GM18867 (cell line): ENCODE measurements around the gene PPP2R2B.

Experiments
- ATAC-seq: cut with Tn5 transposase; IDR thresholded peaks from one replicate; pipeline ENCODE4 v1.9.1; 2021; ENCODE audit warnings: mild to moderate bottlenecking, moderate library complexity; ENCODE audit not compliant: unreplicated experiment

Gene PPP2R2B

GRCh38 chr5:146667633-146668272, 210.8 kb downstream of the PPP2R2B start:
- ATAC-seq: no peak

GRCh38 chr5:146662229-146662628, 216.3 kb downstream of the PPP2R2B start:
- ATAC-seq: no peak

- ATAC-seq: no peak
Observed at GRCh38 chr5:146660376-146660960, 218.1 kb downstream of the PPP2R2B start.

- ATAC-seq: no peak
Observed at GRCh38 chr5:146659961-146660360, 218.6 kb downstream of the PPP2R2B start.

GRCh38 chr5:146656703-146657102, 221.9 kb downstream of the PPP2R2B start:
- no peak for ATAC-seq

- no peak for ATAC-seq
Observed at GRCh38 chr5:146653560-146653959, 225.0 kb downstream of the PPP2R2B start.

GRCh38 chr5:146652547-146652946, 226.0 kb downstream of the PPP2R2B start:
- no peak for ATAC-seq

- no peak for ATAC-seq
Observed at GRCh38 chr5:146647656-146648199, 230.8 kb downstream of the PPP2R2B start.

GRCh38 chr5:146646441-146646840, 232.1 kb downstream of the PPP2R2B start:
- ATAC-seq: no peak

GRCh38 chr5:146645342-146645741, 233.2 kb downstream of the PPP2R2B start:
- no peak for ATAC-seq

GRCh38 chr5:146644831-146645230, 233.7 kb downstream of the PPP2R2B start:
- no peak for ATAC-seq

- ATAC-seq: no peak
Observed at GRCh38 chr5:146643776-146644175, 234.8 kb downstream of the PPP2R2B start.

GRCh38 chr5:146642410-146642809, 236.1 kb downstream of the PPP2R2B start:
- ATAC-seq: no peak

- ATAC-seq: no peak
Observed at GRCh38 chr5:146641941-146642340, 236.6 kb downstream of the PPP2R2B start.

GRCh38 chr5:146640285-146640896, 238.2 kb downstream of the PPP2R2B start:
- ATAC-seq: no peak

GRCh38 chr5:146635443-146635842, 243.1 kb downstream of the PPP2R2B start:
- ATAC-seq: no peak

- ATAC-seq: no peak
Observed at GRCh38 chr5:146633323-146633764, 245.2 kb downstream of the PPP2R2B start.

GRCh38 chr5:146632620-146633322, 245.8 kb downstream of the PPP2R2B start:
- no peak for ATAC-seq

GRCh38 chr5:146630472-146630871, 248.1 kb downstream of the PPP2R2B start:
- no peak for ATAC-seq

- no peak for ATAC-seq
Observed at GRCh38 chr5:146628950-146629349, 249.6 kb downstream of the PPP2R2B start.

GRCh38 chr5:146626936-146627335, 251.6 kb downstream of the PPP2R2B start:
- ATAC-seq: no peak
